IPS-18a (cell line): ENCODE results near the gene HPF1.

Source experiments
- H3K27ac ChIP-seq: one replicate; pipeline ENCODE4 v1.5.1; 2013; ENCODE audit warnings: low read length
- H3K27me3 ChIP-seq: one replicate; pipeline ENCODE4 v1.6.1; 2013; ENCODE audit warnings: mild to moderate bottlenecking, low read length; ENCODE audit not compliant: control insufficient read depth, insufficient read depth
- H3K36me3 ChIP-seq: one replicate; pipeline ENCODE4 v1.6.1; 2013; ENCODE audit warnings: low read depth, low read length; ENCODE audit not compliant: control insufficient read depth
- H3K4me1 ChIP-seq: one replicate; pipeline ENCODE4 v1.6.1; 2013; ENCODE audit warnings: low read depth, low read length; ENCODE audit not compliant: control insufficient read depth
- H3K4me3 ChIP-seq: one replicate; pipeline ENCODE4 v1.5.1; 2013; ENCODE audit warnings: low read length
- H3K9ac ChIP-seq: one replicate; pipeline ENCODE4 v1.6.1; 2013; ENCODE audit warnings: mild to moderate bottlenecking, low read length, moderate library complexity
- H3K9me3 ChIP-seq: one replicate; pipeline ENCODE4 v1.6.1; 2013; ENCODE audit warnings: low read depth, low read length; ENCODE audit not compliant: control insufficient read depth

HPF1 gene

GRCh38 chr4:169682372-169683047 lies 75.2 kb downstream of the HPF1 start:
- no peaks in the 10 kb centered on the region for H3K9me3 ChIP-seq
- H3K4me1 ChIP-seq = no peaks in the 10 kb centered on the region
- no peak overlapping the region for H3K4me3 ChIP-seq
- no peaks in the 10 kb centered on the region for H3K27me3 ChIP-seq
- no peak overlapping the region for H3K27ac ChIP-seq
- H3K36me3 ChIP-seq = no peaks in the 10 kb centered on the region
- H3K9ac ChIP-seq = no peak overlapping the region
